HG02759 (cell line): ENCODE measurements around the gene TNFRSF19.
"Not testable (repeated sequence)": the region's sequence is repeated elsewhere in the genome, so short reads cannot be mapped to it uniquely, and the experiment has no call there.

Experiments
- ATAC-seq: cut with Tn5 transposase; IDR thresholded peaks from one replicate; pipeline ENCODE4 v1.9.1; 2021; ENCODE audit warnings: mild to moderate bottlenecking, moderate library complexity; ENCODE audit not compliant: unreplicated experiment

Gene TNFRSF19

DNA sequence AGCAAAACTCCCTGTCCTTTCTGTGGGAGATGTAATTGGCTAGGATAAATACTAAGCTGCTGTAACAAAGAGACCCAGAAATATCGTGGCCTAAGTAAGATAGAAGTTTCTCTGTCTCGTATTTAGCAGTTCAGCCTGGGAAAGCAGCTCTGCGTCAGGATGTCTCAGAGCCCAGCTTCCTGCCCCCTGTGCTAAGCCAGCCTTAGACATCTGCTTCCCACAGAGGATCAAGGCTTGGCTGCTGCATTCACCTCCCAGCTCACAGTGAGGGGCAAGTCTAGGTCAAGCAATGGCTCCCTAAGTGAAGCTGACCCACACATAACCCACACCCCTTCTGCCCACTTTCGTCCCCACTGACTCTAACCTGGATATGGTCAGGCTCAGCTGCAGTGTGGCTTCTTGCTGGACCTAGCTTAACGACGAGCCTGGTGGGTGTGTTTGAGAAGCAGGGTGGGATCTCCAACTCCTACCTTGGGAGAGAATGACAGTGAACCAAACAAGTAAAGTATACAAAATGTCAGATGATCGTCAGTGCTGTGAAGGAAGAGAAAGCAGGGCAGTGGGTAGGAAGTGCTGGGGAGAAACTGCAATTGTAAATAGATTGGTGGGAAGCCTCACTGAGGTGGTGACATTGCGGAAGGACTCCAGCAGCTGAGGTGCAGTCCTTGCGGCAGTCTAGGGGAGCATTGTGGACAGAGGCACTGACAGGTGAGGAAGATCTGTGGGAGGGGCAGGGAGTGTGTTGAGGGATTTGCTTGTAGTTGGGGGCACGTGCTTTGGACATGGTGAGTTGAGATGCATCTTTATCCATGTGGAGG is 82.9 kb downstream of the TNFRSF19 start:
- ATAC-seq, result no peak

DNA sequence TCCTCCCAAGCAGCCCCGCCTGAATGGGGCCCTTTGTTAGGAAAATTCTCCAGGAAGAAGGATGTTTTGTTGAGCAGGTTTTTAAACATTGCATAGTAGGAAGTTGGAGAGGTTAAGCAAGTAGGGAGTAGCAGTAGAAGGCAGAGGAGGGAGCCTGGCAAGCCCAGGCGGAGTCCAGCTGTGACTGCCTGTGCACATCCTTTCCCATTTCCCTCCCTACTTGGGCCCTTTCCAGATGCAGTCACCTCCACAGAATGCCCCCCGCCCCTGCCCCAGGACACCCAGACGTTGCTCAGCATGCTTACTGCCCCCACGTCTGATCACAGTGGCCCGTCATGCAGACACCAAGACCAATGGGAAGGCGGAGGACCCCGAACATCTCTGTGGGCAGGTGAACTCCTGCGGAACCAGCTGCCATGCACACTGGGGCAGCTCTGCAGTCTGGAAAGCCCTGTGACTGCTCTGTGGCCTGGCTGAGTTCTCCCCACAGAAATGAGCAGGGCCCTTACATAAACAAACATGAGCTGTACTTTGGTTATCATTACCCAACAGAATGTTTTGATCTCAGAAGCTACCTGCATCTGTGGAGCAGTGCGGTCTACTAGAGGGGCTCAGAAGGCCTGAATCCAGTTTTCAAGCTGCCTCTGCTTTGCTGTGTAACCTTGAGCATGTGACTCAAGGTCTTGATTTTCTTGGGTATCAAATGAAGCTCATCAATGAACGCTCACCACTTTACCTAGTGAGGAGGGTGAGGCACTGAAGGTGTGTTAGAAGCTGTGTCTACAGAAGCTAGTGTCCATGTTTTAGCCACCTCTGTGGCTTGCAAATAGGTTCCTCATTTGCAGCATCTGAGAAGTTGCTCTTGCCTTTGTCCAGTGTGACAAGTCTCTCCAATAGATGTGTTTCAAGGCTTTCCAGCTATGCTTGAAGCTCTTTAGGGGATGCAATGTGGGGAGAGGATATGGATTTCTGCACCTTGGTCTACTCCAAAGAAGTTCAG is 84.2 kb downstream of the TNFRSF19 start:
- ATAC-seq, result no peak

DNA sequence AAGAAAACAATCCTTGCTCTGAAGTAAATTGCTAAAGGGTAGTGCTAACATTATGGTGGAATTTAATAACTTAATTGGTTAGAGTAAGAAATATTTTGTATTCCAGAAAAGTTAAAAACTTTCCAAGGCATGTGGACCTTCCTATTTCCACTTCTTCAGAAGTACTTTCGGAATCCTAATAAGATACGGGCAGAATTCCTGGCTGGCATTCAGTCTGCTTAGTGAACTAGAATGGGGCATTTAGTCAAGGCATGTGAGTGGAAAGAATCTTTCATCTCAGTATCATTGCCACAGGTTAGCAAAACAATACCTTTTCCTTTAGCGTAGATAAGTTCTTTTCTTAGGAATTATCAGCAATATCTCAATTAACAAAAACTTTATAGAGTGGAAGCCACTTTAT is 85.1 kb downstream of the TNFRSF19 start:
- no peak for ATAC-seq

DNA sequence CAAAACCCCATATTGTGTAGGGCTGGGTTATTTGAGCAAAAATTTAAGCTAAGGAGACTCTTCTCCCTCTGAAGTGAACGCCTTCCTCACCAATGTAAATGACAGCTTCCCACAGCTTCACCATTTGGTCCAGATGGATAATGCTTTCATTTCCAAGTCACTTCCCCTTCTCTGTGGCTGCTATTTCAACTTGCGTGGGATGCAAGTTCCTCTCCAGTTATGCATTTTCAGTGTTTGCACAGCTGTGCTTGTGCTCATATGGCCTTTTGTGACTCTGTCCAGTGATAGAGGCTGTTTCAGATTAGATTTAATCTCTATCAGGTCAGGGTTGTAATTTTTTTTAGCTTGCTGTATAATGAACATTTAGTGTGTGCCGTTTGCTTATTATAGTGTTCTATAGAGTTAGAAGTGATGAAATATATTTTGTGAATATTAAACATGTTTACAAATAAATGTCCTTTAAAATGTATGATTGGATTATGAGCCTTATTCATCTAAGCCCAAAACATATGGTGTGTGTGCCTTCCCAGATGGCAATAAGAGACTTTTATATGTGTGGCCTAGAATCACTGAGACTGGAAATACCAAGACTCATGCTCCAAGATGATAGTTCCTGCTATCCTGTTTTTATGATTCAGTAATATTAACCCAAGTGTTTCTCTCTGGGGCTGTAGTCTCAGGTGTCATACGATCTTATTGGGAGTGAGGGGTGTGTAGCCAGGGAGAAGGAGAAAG is 86.6 kb downstream of the TNFRSF19 start:
- no peak for ATAC-seq

DNA sequence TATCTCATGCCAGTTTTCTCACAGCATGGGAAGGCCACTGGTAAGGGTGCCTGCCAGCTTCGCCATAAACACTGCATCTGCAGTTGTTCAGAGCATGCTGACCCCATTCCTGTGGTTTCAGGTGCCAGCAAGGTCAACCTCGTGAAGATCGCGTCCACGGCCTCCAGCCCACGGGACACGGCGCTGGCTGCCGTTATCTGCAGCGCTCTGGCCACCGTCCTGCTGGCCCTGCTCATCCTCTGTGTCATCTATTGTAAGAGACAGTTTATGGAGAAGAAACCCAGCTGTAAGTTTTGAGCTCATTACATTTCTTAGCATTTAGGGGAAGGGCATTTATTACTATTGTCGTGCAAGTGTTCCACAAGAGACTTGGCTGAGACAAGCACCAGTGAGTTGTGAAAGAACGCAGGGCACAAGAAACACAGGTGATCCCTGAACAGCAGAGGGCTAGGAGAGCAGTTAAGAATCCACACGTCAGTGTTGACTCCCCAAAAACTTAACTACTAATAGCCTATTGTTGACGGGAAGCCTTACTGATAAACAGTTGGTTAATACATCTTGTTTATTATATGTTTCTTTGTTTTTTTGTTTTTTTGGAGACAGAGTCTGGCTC is 88.8 kb downstream of the TNFRSF19 start:
- no peak for ATAC-seq

- ATAC-seq, result no peak
These were observed 90.0 kb downstream of the TNFRSF19 start for GRCh38 chr13:23660249-23660648.

- ATAC-seq, result no peak
These were observed 96.4 kb downstream of the TNFRSF19 start for GRCh38 chr13:23666582-23666981.

GRCh38 chr13:23667750-23668149 is 97.5 kb downstream of the TNFRSF19 start:
- ATAC-seq, result no peak

DNA sequence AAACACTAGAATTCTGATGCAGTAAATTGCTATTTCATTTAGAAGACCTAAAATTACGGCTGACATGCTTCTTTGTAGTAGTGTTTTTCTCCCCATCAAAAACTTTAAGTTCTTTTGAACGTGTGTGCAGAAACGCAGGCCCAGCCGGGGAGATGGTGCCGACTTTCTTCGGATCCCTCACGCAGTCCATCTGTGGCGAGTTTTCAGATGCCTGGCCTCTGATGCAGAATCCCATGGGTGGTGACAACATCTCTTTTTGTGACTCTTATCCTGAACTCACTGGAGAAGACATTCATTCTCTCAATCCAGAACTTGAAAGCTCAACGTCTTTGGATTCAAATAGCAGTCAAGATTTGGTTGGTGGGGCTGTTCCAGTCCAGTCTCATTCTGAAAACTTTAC is 98.3 kb downstream of the TNFRSF19 start:
- no peak for ATAC-seq

GRCh38 chr13:23670793-23671192 is 100.6 kb downstream of the TNFRSF19 start:
- ATAC-seq, result no peak

DNA sequence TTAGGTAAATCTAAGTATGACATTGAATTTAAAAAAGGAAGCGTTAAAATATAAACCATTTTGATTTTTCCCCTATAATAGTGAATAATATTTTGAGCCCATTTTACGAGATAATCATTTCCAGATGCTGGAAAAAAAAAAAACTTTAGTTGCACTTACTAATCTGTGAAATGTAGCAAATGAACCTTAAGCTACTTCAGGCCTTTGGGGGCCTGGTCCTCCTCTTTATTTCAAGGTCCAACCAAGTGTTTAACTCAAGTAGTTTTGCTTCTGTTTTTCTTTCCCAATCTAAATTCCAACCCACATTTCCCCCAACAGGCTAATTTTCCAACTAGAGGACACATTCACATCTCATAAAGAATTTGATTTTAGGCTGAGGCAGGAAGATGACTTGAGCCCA is 101.2 kb downstream of the TNFRSF19 start:
- no peak for ATAC-seq

DNA sequence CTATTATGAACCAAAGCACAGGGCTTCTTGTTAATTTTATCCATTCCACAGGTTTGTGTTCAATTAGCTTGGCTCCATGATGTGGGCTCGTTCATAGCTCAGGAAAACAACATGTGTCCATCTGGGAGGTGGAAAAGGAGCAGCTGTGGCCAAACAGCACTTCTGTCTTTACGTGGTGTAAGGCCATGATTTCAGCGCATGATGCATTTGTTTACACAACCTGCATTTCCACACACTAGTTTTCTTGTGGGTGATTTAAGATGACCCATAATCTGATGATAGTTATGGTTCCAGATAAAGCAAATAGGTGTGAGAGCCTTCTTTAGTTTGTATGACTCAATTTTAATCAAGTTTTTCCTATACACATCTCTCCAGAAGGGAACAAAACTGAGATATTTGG is 101.7 kb downstream of the TNFRSF19 start:
- ATAC-seq, result no peak

DNA sequence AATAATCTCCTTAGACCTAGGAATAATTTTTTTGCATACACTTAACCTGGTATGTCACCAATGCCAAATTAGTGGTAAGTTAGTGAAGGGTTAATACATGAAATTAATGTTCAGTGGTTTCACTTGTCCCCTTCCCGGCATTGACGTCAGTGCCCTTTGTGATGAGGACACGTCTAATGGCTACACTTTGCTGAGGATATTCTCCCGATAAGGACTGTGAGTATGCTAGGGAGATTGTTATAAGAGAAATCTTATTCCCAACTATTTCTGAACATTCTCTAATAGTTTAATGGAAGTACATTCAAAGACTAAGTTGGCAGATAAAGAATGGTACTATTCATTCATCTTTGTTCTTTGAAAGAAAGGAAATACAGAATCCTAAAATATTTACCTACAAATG is 102.4 kb downstream of the TNFRSF19 start:
- no peak for ATAC-seq

DNA sequence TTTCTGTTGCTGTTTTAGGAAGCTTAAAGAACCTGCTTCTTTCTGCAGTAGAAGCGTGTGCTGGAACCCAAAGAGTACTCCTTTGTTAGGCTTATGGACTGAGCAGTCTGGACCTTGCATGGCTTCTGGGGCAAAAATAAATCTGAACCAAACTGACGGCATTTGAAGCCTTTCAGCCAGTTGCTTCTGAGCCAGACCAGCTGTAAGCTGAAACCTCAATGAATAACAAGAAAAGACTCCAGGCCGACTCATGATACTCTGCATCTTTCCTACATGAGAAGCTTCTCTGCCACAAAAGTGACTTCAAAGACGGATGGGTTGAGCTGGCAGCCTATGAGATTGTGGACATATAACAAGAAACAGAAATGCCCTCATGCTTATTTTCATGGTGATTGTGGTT is 103.1 kb downstream of the TNFRSF19 start:
- no peak for ATAC-seq

DNA sequence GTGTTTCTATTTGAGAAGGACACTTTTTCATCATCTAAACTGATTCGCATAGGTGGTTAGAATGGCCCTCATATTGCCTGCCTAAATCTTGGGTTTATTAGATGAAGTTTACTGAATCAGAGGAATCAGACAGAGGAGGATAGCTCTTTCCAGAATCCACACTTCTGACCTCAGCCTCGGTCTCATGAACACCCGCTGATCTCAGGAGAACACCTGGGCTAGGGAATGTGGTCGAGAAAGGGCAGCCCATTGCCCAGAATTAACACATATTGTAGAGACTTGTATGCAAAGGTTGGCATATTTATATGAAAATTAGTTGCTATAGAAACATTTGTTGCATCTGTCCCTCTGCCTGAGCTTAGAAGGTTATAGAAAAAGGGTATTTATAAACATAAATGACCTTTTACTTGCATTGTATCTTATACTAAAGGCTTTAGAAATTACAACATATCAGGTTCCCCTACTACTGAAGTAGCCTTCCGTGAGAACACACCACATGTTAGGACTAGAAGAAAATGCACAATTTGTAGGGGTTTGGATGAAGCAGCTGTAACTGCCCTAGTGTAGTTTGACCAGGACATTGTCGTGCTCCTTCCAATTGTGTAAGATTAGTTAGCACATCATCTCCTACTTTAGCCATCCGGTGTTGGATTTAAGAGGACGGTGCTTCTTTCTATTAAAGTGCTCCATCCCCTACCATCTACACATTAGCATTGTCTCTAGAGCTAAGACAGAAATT is 103.8 kb downstream of the TNFRSF19 start:
- ATAC-seq, result no peak

DNA sequence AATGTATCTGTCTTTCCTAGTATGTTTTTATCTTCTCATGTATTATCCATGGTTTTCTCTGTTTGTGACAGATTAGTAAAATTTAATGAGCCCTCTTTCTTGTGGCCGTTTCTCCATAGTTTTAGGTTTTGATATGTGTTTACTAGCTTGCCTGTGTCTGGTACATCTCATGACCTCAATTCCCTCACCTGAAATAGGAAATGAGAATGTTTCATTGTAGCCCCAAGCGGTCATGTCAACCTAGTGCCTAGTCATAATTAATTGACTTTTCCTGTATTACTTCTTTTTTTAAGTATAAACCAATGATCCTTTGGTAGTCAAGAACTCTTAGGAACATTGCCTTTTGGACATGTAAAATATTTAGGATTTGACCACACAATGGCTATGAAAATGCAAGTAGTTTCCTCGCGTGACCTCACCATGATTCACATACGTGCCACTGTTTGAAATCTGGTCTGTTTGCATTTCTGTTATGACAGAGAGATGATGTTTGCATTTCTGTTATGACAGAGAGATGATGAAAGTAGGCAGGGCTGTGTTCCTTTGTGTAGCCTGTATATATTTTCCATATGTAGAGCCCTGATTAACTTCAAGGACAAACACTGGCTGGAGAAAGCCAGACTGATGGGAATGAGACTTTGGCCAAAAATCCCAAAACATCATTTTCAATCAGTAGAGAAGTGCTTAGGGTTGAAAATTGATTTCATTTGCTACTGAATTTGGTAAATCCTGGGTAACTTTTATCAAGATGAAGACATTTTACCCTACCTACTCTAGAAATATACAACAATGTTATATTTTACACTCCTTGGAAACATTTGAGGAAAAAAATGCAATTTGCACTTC is 104.8 kb downstream of the TNFRSF19 start:
- ATAC-seq, result no peak

DNA sequence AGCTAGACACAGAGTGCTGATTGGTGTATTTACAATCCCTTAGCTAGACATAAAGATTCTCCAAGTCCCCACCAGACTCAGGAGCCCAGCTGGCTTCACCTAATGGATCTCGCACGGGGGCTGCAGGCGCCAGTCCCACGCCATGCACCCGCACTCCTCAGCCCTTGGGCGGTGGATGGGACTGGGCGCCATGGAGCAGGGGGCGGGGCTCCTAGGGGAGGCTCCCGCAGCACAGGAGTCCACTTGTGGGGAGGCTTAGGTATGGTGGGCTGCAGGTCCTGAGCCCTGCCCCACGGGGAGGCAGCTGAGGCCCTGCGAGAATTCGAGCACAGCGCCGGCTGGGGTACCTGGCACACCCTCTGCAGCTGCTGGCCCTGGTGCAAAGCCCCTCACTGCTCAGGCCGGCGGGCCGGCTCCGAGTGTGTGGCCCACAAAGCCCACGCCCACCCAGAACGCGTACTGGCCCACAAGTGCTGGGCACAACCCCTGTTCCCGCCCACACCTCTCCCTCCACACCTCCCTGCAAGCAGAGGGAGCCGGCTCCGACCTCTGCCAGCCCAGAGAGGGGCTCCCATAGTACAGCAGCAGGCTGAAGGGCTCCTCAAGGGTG is 107.6 kb downstream of the TNFRSF19 start:
- not testable (repeated sequence) for ATAC-seq

- no peak for ATAC-seq
These were observed 108.6 kb downstream of the TNFRSF19 start for GRCh38 chr13:23678795-23679194.

DNA sequence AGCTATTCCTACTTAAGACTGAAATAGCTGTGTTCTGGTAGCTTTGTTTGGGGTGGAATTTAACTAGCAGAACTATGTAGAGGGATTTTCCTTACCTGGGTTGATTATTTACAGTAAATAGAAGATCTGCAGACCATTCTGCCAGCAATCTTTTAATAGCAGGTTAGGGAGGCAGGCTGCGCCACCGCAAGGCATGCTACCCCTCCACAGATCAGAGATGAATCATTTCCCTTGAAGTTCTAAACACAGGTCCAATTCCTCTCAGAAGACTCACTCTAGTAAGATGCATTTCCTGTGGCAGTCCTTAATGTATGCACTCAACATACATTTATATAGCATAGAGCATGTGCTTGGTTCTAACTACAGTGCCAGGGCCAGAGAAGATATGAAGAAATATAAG is 109.0 kb downstream of the TNFRSF19 start:
- no peak for ATAC-seq
